Mesenchymal stem cell (in vitro differentiated cells and primary cell): ENCODE measurements around the gene MDFIC.
A peak's percentile ranks its signal among the peaks of the same experiment; 100 is the strongest.

Experiments
- DNase-seq: peaks from one replicate; pipeline ENCODE4 v3.0.0-alpha.2; 2013
- H2AFZ ChIP-seq: one replicate; pipeline ENCODE4 v1.6.1; 2013; ENCODE audit warnings: low read depth, mild to moderate bottlenecking, control low read depth, inconsistent platforms, low read length, moderate library complexity
- H2AK5ac ChIP-seq: 2 replicates; pipeline ENCODE4 v1.6.1; 2013; ENCODE audit warnings: low read length, moderate library complexity, mild to moderate bottlenecking, inconsistent platforms; ENCODE audit not compliant: severe bottlenecking
- H2BK120ac ChIP-seq: one replicate; pipeline ENCODE4 v1.6.1; 2013; ENCODE audit warnings: low read depth, mild to moderate bottlenecking, inconsistent platforms, low read length, moderate library complexity
- H2BK12ac ChIP-seq, 2 experiments: one replicate each; pipeline ENCODE4 v1.6.1; 2013; ENCODE audit warnings: inconsistent platforms in 2 of 2, low read length in 2 of 2, mild to moderate bottlenecking in 2 of 2, moderate library complexity in 2 of 2, control low read depth in 1 of 2
- H2BK15ac ChIP-seq: one replicate; pipeline ENCODE4 v1.6.1; 2013; ENCODE audit warnings: mild to moderate bottlenecking, low read depth, inconsistent platforms; ENCODE audit not compliant: poor library complexity, severe bottlenecking
- H2BK5ac ChIP-seq: 2 replicates; pipeline ENCODE4 v1.6.1; 2013; ENCODE audit warnings: low read depth, mild to moderate bottlenecking, low read length, control low read depth, inconsistent platforms; ENCODE audit not compliant: poor library complexity, severe bottlenecking
- H3K14ac ChIP-seq, 2 experiments: one replicate each; pipeline ENCODE4 v1.6.1; 2013; ENCODE audit warnings: inconsistent platforms in 2 of 2, low read length in 2 of 2, control low read depth in 1 of 2, mild to moderate bottlenecking in 1 of 2, moderate library complexity in 1 of 2
- H3K18ac ChIP-seq, 2 experiments: one replicate each; pipeline ENCODE4 v1.6.1; 2013; ENCODE audit warnings: inconsistent platforms in 2 of 2, low read length in 2 of 2, control low read depth in 1 of 2, low read depth in 1 of 2, mild to moderate bottlenecking in 1 of 2
- H3K23ac ChIP-seq, 2 experiments: one replicate each; pipeline ENCODE4 v1.6.1; 2013; ENCODE audit warnings: inconsistent platforms in 2 of 2, low read length in 2 of 2, mild to moderate bottlenecking in 2 of 2, moderate library complexity in 2 of 2, control low read depth in 1 of 2
- H3K27ac ChIP-seq: 2 replicates; pipeline ENCODE4 v1.5.1; 2013; ENCODE audit warnings: mild to moderate bottlenecking, moderate library complexity, low read length, control low read depth, inconsistent platforms; ENCODE audit not compliant: poor library complexity, severe bottlenecking
- H3K27me3 ChIP-seq, 2 experiments: 2 replicates each; pipeline versions ENCODE4 v1.6.1 to v1.7.0; 2013; ENCODE audit warnings: low read length in 2 of 2, mild to moderate bottlenecking in 2 of 2, moderate library complexity in 2 of 2, control low read depth in 1 of 2, inconsistent platforms in 1 of 2; ENCODE audit not compliant: control insufficient read depth in 1 of 2, insufficient read depth in 1 of 2
- H3K36me3 ChIP-seq, 2 experiments: 2 replicates each; pipeline versions ENCODE4 v1.6.1 to v1.7.0; 2013; ENCODE audit warnings: low read length in 2 of 2, control low read depth in 1 of 2, inconsistent platforms in 1 of 2, low read depth in 1 of 2, mild to moderate bottlenecking in 1 of 2; ENCODE audit not compliant: insufficient read depth in 2 of 2, control insufficient read depth in 1 of 2
- H3K4ac ChIP-seq, 2 experiments: one replicate each; pipeline ENCODE4 v1.6.1; 2013; ENCODE audit warnings: inconsistent platforms in 2 of 2, low read length in 2 of 2, mild to moderate bottlenecking in 2 of 2, moderate library complexity in 2 of 2, control low read depth in 1 of 2, low read depth in 1 of 2
- H3K4me1 ChIP-seq: 2 replicates; pipeline ENCODE4 v1.6.1; 2013; ENCODE audit warnings: low read depth, low read length, control low read depth; ENCODE audit not compliant: control insufficient read depth, insufficient read depth
- H3K4me2 ChIP-seq: 2 replicates; pipeline ENCODE4 v1.6.1; 2013; ENCODE audit warnings: low read length, mild to moderate bottlenecking, inconsistent platforms; ENCODE audit not compliant: poor library complexity, severe bottlenecking
- H3K4me3 ChIP-seq, 2 experiments: 2 replicates each; pipeline versions ENCODE4 v1.5.1 to v1.7.0; 2013; ENCODE audit warnings: low read length in 2 of 2, mild to moderate bottlenecking in 2 of 2, control low read depth in 1 of 2, low read depth in 1 of 2; ENCODE audit not compliant: insufficient read depth in 1 of 2
- H3K79me1 ChIP-seq: replicated peaks from 2 replicates; pipeline ENCODE4 v1.6.1; 2013; ENCODE audit warnings: mild to moderate bottlenecking, control low read depth, low read length, inconsistent platforms; ENCODE audit not compliant: poor library complexity, severe bottlenecking
- H3K9ac ChIP-seq: 2 replicates; pipeline ENCODE4 v1.7.0; 2013; ENCODE audit warnings: mild to moderate bottlenecking, low read length, moderate library complexity
- H3K9me3 ChIP-seq: 2 replicates; pipeline ENCODE4 v1.7.0; 2013; ENCODE audit warnings: mild to moderate bottlenecking, low read length; ENCODE audit not compliant: control insufficient read depth
- H4K8ac ChIP-seq: one replicate; pipeline ENCODE4 v1.6.1; 2013; ENCODE audit warnings: inconsistent platforms, mild to moderate bottlenecking, low read length, moderate library complexity
- H4K91ac ChIP-seq: one replicate; pipeline ENCODE4 v1.6.1; 2013; ENCODE audit warnings: mild to moderate bottlenecking, low read length, inconsistent platforms
- WGBS: methylation state at CpG from one replicate; pipeline ENCODE4 v1.1.7; 2013; ENCODE audit warnings: mixed read lengths; 5-methylcytosine and 5-hydroxymethylcytosine counted together

The MDFIC gene

GRCh38 chr7:115015619-115016018, 93.7 kb downstream of the MDFIC start:
- H2BK120ac ChIP-seq: no peak overlapping the region
- no peak overlapping the region for H4K91ac ChIP-seq
- peaks cover 7% of the 10 kb centered on the region for H3K79me1 ChIP-seq
- H2AFZ ChIP-seq: no peak overlapping the region
- peaks cover 2% of the 10 kb centered on the region for H3K4me1 ChIP-seq
- H3K4me2 ChIP-seq: no peak overlapping the region
- no peak overlapping the region for H2BK15ac ChIP-seq
- H2BK5ac ChIP-seq: no peak overlapping the region
- H3K9me3 ChIP-seq: no peaks in the 10 kb centered on the region
- no peak overlapping the region for H3K27ac ChIP-seq
- 23% methylated on average over 4 of the region's 4 CpGs for WGBS
- no peak overlapping the region for H4K8ac ChIP-seq
- peak; percentile 98 for DNase-seq
- no peak overlapping the region for H3K14ac ChIP-seq
- no peak overlapping the region for H2AK5ac ChIP-seq
- no peak overlapping the region for H3K18ac ChIP-seq
- no peak overlapping the region for H3K4ac ChIP-seq
- no peak overlapping the region for H3K4me3 ChIP-seq
- H3K36me3 ChIP-seq: peaks cover 0 to 64% of the 10 kb centered on the region in 2 experiments
- H3K27me3 ChIP-seq: no peaks in the 10 kb centered on the region
- no peak overlapping the region for H3K23ac ChIP-seq
- no peak overlapping the region for H3K9ac ChIP-seq
- no peak overlapping the region for H2BK12ac ChIP-seq

- Histone ChIP-seq H3K14ac (no peak overlapping the region), H4K8ac (no peak overlapping the region), H3K18ac (no peak overlapping the region), H2BK15ac (no peak overlapping the region), H2BK5ac (no peak overlapping the region), H3K79me1 (no peaks in the 10 kb centered on the region), H4K91ac (no peak overlapping the region), H3K9ac (no peak overlapping the region), H3K4ac (no peak overlapping the region), H2BK12ac (no peak overlapping the region), H3K23ac (no peak overlapping the region), H2AFZ (no peak overlapping the region), H3K4me2 (no peak overlapping the region), H3K4me1 (peaks cover 2% of the 10 kb centered on the region), H3K36me3 (peaks cover 0 to 51% of the 10 kb centered on the region in 2 experiments), H3K4me3 (no peak overlapping the region), H2BK120ac (no peak overlapping the region), H3K9me3 (no peaks in the 10 kb centered on the region), H3K27me3 (no peaks in the 10 kb centered on the region), H2AK5ac (no peak overlapping the region), H3K27ac (no peak overlapping the region)
- 95% methylated on average over 2 of the region's 4 CpGs for WGBS
- no peak for DNase-seq
These were observed 98.2 kb downstream of the MDFIC start for GRCh38 chr7:115019882-115020605.

- Histone ChIP-seq H4K91ac (no peak overlapping the region), H2BK15ac (no peak overlapping the region), H3K9me3 (no peaks in the 10 kb centered on the region), H2AK5ac (no peak overlapping the region), H3K4me1 (no peaks in the 10 kb centered on the region), H3K27me3 (no peaks in the 10 kb centered on the region), H3K4ac (no peak overlapping the region), H3K36me3 (peaks cover 0 to 22% of the 10 kb centered on the region in 2 experiments), H3K4me3 (no peak overlapping the region), H2BK120ac (no peak overlapping the region), H3K23ac (no peak overlapping the region), H2BK12ac (no peak overlapping the region), H2BK5ac (no peak overlapping the region), H3K4me2 (no peak overlapping the region), H3K9ac (no peak overlapping the region), H3K27ac (no peak overlapping the region), H3K79me1 (no peaks in the 10 kb centered on the region), H3K14ac (no peak overlapping the region), H4K8ac (no peak overlapping the region), H3K18ac (no peak overlapping the region), H2AFZ (no peak overlapping the region)
- no peak for DNase-seq
- over 99% methylated on average over 3 of the region's 6 CpGs for whole genome bisulfite sequencing
These were observed 101.3 kb downstream of the MDFIC start for GRCh38 chr7:115023219-115023618.

GRCh38 chr7:115024276-115024675, 102.4 kb downstream of the MDFIC start:
- no peak overlapping the region for H2BK12ac ChIP-seq
- DNase-seq: no peak
- H4K91ac ChIP-seq: no peak overlapping the region
- no peak overlapping the region for H2BK5ac ChIP-seq
- H3K27ac ChIP-seq: no peak overlapping the region
- no peak overlapping the region for H3K4ac ChIP-seq
- no peak overlapping the region for H3K4me3 ChIP-seq
- no peak overlapping the region for H3K4me2 ChIP-seq
- H2BK15ac ChIP-seq: no peak overlapping the region
- no peak overlapping the region for H4K8ac ChIP-seq
- H2BK120ac ChIP-seq: no peak overlapping the region
- 81% methylated on average over 1 of the region's 3 CpGs for WGBS
- peak overlapping the region in 1 of 2 experiments; percentile 54 for H3K18ac ChIP-seq
- H3K14ac ChIP-seq: no peak overlapping the region
- no peak overlapping the region for H2AK5ac ChIP-seq
- H3K23ac ChIP-seq: no peak overlapping the region
- H2AFZ ChIP-seq: no peak overlapping the region
- H3K4me1 ChIP-seq: no peaks in the 10 kb centered on the region
- peaks cover 0 to 13% of the 10 kb centered on the region in 2 experiments for H3K36me3 ChIP-seq
- H3K9ac ChIP-seq: no peak overlapping the region
- H3K9me3 ChIP-seq: no peaks in the 10 kb centered on the region
- H3K79me1 ChIP-seq: no peaks in the 10 kb centered on the region
- no peaks in the 10 kb centered on the region for H3K27me3 ChIP-seq
